Measurements from ENCODE around the gene COQ10B. TPM values are rescaled to one million over a fixed set of nuclear protein-coding genes. Genes with fewer than 3 reads are reported as not detected.

Gene COQ10B
- total RNA-seq (15.1 and 19.5 TPM in 2 replicates), polyA plus RNA-seq (1.6 and 2.4 TPM in 2 replicates), polyA minus RNA-seq (7.1 and 7.5 TPM in 2 replicates), Bru-seq, nascent RNA (percentile 83 among the genes with signal in this experiment), BruChase-seq, experiment 1, labeled RNA remaining after a 6-hour chase (percentile 63 among the genes with signal in this experiment), BruChase-seq, experiment 2, labeled RNA remaining after a 2-hour chase (percentile 81 among the genes with signal in this experiment)
- 3.1 and 3.7 TPM in 2 replicates for polyA plus RNA-seq (2011; cell fraction: cytosol; rRNA removed)
- polyA plus RNA-seq (2011; cell fraction: nucleus; rRNA removed): 3.0 and 3.6 TPM in 2 replicates
- 19.9 and 20.6 TPM in 2 replicates for polyA plus RNA-seq (2012)
- polyA minus RNA-seq (2011; cell fraction: cytosol; rRNA and poly(A)+ RNA removed): 2.8 TPM
- polyA minus RNA-seq (2011; cell fraction: nucleus; rRNA and poly(A)+ RNA removed): 15.1 and 17.6 TPM in 2 replicates
- long read RNA-seq, transcript COQ10B-201 (5 exons, 2,239 nt): major isoform, 80 of 89 reads
- long read RNA-seq, partial matches to known transcripts: 3 of 89 reads
- long read RNA-seq, other reads (novel, unspliced or antisense): 6 of 89 reads

DNA sequence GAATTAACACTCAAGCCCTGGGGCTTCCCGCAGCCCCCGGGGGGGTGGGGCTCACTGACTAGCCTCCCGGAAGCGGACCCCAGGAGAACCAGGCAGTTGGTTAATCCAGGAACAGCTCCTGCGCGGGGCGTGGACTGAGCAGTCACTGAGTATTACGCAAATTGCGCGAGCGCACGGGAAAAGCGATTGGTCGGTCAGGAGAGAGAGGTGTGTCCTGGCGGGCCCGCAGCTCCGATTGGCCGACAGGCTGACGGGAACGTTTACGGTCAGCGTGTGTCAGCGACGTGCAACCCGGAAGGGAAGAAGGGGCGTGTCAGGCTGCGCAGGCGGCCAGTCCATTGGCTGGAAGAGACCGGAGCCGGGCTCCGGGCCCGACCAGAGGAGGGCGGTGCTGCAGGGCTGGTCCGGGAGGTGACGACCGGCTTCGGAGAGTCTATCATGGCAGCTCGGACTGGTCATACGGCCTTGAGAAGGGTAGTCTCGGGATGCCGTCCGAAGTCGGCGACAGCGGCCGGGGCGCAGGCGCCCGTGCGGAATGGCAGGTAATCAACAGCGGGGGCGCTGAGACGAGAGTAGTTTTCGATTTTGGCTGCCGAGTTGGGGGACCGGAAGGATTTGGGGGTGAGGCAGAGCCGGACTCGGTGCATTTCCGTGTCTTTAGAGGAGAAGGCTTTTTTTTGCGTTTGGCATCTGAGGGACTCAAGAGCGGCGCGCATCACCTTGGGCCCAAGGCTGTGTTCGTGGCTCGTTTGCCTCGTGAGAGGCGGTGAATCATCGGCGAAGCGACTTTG, at the start of gene COQ10B:
TSS of gene COQ10B (plus strand) at position 430 of the 791 bp plus-strand sequence. CDS start at position 439, 9 bp downstream.
- TSS peak; percentile 85 for BruUV-seq (replicated peaks)
- intact Hi-C loops (cut with micrococcal nuclease): loop anchor here (1.0 kb wide), 4 partner anchors 18 to 252 kb away; partner anchors contain the start of genes HSPE1, MARS2 and SF3B1
- peak; percentile 98 for FAIRE-seq

More for the DNA sequence above, at the start of gene COQ10B:
- H3K36me3 ChIP-seq (ENCODE audit: control insufficient read depth in 2 of 2, extremely low read depth in 1 of 2, insufficient read depth in 2 of 2, low read length in 2 of 2): no peaks in the 10 kb centered on the region
- H3K27ac ChIP-seq (ENCODE audit: insufficient read depth, low read depth, low read length): peak within 1 kb of the TSS; percentile 98
- H3K4me3 ChIP-seq (replicated peaks in 1 of 3; ENCODE audit: insufficient read depth in 1 of 3, low read depth in 1 of 3, low read length in 3 of 3): peak within 1 kb of the TSS; percentile 61 to 95 (median 75)
- dilution Hi-C loops (cut with MboI; ENCODE audit: extremely low pct_ligation_motif_present, low sequenced_read_pairs): no loop called here
- ChIA-PET CTCF (interaction anchor here (0.9 to 1.9 kb wide), 4 partner anchors 10 to 46 kb away, joined by 3 to 15 read pairs (median 4); partner anchors contain the start of genes HSPD1, HSPE1 and SF3B1), POLR2A (interaction anchor here (0.9 to 1.2 kb wide), 6 partner anchors 8 to 63 kb away, joined by 3 to 16 read pairs (median 4); partner anchors contain the start of genes HSPD1, HSPE1, MOB4 and SF3B1)
- peak within 1 kb of the TSS; percentile 99 for H3K9ac ChIP-seq (replicated peaks; ENCODE audit: extremely low read depth, insufficient read depth, low read length)
- H2AFZ ChIP-seq (ENCODE audit: low read depth, low read length): peak within 1 kb of the TSS; percentile 62
- H3K27me3 ChIP-seq (ENCODE audit: control insufficient read depth in 2 of 2, insufficient read depth in 2 of 2, low read length in 2 of 2): no peaks in the 10 kb centered on the region
- no peaks in the 10 kb centered on the region for H3K9me3 ChIP-seq (replicated peaks; ENCODE audit: control insufficient read depth, insufficient read depth, low read length)
- peak; percentile 100 for DNase-seq (ENCODE audit: low read depth, low spot score)
- peaks cover 2% of the 10 kb centered on the region for H4K20me1 ChIP-seq (replicated peaks; ENCODE audit: control insufficient read depth, extremely low read depth, insufficient read depth, low read length)
- TF ChIP-seq, protein P1, sequence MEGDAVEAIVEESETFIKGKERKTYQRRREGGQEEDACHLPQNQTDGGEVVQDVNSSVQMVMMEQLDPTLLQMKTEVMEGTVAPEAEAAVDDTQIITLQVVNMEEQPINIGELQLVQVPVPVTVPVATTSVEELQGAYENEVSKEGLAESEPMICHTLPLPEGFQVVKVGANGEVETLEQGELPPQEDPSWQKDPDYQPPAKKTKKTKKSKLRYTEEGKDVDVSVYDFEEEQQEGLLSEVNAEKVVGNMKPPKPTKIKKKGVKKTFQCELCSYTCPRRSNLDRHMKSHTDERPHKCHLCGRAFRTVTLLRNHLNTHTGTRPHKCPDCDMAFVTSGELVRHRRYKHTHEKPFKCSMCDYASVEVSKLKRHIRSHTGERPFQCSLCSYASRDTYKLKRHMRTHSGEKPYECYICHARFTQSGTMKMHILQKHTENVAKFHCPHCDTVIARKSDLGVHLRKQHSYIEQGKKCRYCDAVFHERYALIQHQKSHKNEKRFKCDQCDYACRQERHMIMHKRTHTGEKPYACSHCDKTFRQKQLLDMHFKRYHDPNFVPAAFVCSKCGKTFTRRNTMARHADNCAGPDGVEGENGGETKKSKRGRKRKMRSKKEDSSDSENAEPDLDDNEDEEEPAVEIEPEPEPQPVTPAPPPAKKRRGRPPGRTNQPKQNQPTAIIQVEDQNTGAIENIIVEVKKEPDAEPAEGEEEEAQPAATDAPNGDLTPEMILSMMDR (IDR thresholded peaks at IDR 0.05; ENCODE audit: extremely low read depth in 1 of 2, insufficient read depth in 1 of 2, low read depth in 1 of 2, low read length in 2 of 2): peak in 1 of 2 donors; percentile 30
- peak; percentile 59 for TF ChIP-seq FOS (IDR thresholded peaks at IDR 0.05; ENCODE audit: borderline replicate concordance, insufficient read depth, low read length)
- peak; percentile 47 for TF ChIP-seq JUN (IDR thresholded peaks at IDR 0.05; ENCODE audit: borderline replicate concordance, insufficient read depth, insufficient read length, low read depth)
- TF ChIP-seq MYC (IDR thresholded peaks at IDR 0.05; ENCODE audit: low read depth, low read length): no peak
- no peak for TF ChIP-seq GATA2 (IDR thresholded peaks at IDR 0.05; ENCODE audit: insufficient read depth, insufficient read length, low read depth, low read length)
- TF ChIP-seq EZH2 (IDR thresholded peaks at IDR 0.05; ENCODE audit: borderline replicate concordance, low read depth, low read length, severe bottlenecking): no peak
- TF ChIP-seq POLR2AphosphoS5 (IDR thresholded peaks at IDR 0.05; ENCODE audit: insufficient read depth, low read depth, low read length): peak; percentile 83
- TF ChIP-seq POLR2A (IDR thresholded peaks at IDR 0.05; ENCODE audit: low read depth, low read length): peak; percentile 94
- TF ChIP-seq, protein P2, sequence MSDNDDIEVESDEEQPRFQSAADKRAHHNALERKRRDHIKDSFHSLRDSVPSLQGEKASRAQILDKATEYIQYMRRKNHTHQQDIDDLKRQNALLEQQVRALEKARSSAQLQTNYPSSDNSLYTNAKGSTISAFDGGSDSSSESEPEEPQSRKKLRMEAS (IDR thresholded peaks at IDR 0.05; ENCODE audit: insufficient read depth, insufficient read length): peak; percentile 43
- no peaks in the 10 kb centered on the region for H3K9me1 ChIP-seq (replicated peaks; ENCODE audit: control insufficient read depth, extremely low read depth, insufficient read depth, low read length)
- peaks cover 14% of the 10 kb centered on the region for H3K4me1 ChIP-seq (ENCODE audit: control insufficient read depth, extremely low read depth, insufficient read depth, low read length)
- H3K79me2 ChIP-seq (ENCODE audit: control insufficient read depth, insufficient read depth, low read length): peaks cover 42% of the 10 kb centered on the region
- H3K4me2 ChIP-seq (ENCODE audit: insufficient read depth, low read length): peak within 1 kb of the TSS; percentile 98

Data from endothelial cell of umbilical vein (primary cell).